Measurements from ENCODE around the gene TLX2.

TLX2 gene

GRCh38 chr2:74491648-74492544, 22.4 kb upstream of the TLX2 start:
- no peak for TF ChIP-seq CTCF (IDR thresholded peaks at IDR 0.05; ENCODE audit: low read depth, low read length)
- no peak overlapping the region for H3K4me3 ChIP-seq (ENCODE audit: low read depth, low read length)

- no peak for TF ChIP-seq CTCF (IDR thresholded peaks at IDR 0.05; ENCODE audit: low read depth, low read length)
- H3K4me3 ChIP-seq (ENCODE audit: low read depth, low read length): no peak overlapping the region
Measured at GRCh38 chr2:74493546-74493945, 20.7 kb upstream of the TLX2 start.

GRCh38 chr2:74495440-74495839, 18.8 kb upstream of the TLX2 start:
- no peak overlapping the region for H3K4me3 ChIP-seq (ENCODE audit: low read depth, low read length)
- TF ChIP-seq CTCF (IDR thresholded peaks at IDR 0.05; ENCODE audit: low read depth, low read length): no peak

GRCh38 chr2:74496997-74497776, 17.1 kb upstream of the TLX2 start:
- no peak overlapping the region for H3K4me3 ChIP-seq (ENCODE audit: low read depth, low read length)
- no peak for TF ChIP-seq CTCF (IDR thresholded peaks at IDR 0.05; ENCODE audit: low read depth, low read length)

- peak overlapping the region; percentile 53 for H3K4me3 ChIP-seq (ENCODE audit: low read depth, low read length)
- TF ChIP-seq CTCF (IDR thresholded peaks at IDR 0.05; ENCODE audit: low read depth, low read length): no peak
Measured at GRCh38 chr2:74497777-74498499, 16.3 kb upstream of the TLX2 start.

GRCh38 chr2:74498500-74499266, 15.6 kb upstream of the TLX2 start:
- peak overlapping the region; percentile 53 for H3K4me3 ChIP-seq (ENCODE audit: low read depth, low read length)
- TF ChIP-seq CTCF (IDR thresholded peaks at IDR 0.05; ENCODE audit: low read depth, low read length): no peak
